GM12878 (cell line): ENCODE data around the gene CD9. TPM values are rescaled to one million over a fixed set of nuclear protein-coding genes. Genes with fewer than 3 reads are reported as not detected.

Experiments
- ATAC-seq: fragments of 200-7000 bp; cut with Tn5 transposase; 3 replicates; pipeline ENCODE4 v1.9.1; 2020; ENCODE audit warnings: mild to moderate bottlenecking, moderate library complexity
- BruUV-seq: library from RNA; stranded (reverse); fragments of 400-500 nt; replicated peaks from 2 replicates; lab custom pipeline; 2021; lab: Mats Ljungman, UMichigan
- CTCF ChIA-PET: fragments of 300-600 bp; sonication (Branson Sonifier 250); formaldehyde crosslinking; extraction: SDS; loops from one replicate; lab custom pipeline; 2021; ENCODE audit warnings: inconsistent platforms; lab: Yijun Ruan, JAX
- POLR2A ChIA-PET: fragments of 350-600 bp; formaldehyde crosslinking; extraction: SDS; loops from one replicate; lab custom pipeline; 2021; ENCODE audit warnings: inconsistent platforms; lab: Charles Lee
- RAD21 ChIA-PET: fragments of 300-600 bp; sonication (Branson Sonifier 250); formaldehyde crosslinking; loops from one replicate; lab custom pipeline; 2023; ENCODE audit warnings: antibody characterized with exemption; ENCODE audit not compliant: unreplicated experiment; lab: Charles Lee
- SMC1A ChIA-PET: fragments of 300-600 bp; sonication (Branson Sonifier 250); formaldehyde crosslinking; loops from one replicate; lab custom pipeline; 2023; ENCODE audit not compliant: unreplicated experiment, uncharacterized antibody; lab: Charles Lee
- DNase-seq: peaks from one replicate; pipeline ENCODE4 v3.0.0-alpha.2; 2011; ENCODE audit warnings: low read depth, low spot score
- FAIRE-seq: peaks from 3 replicates; lab custom pipeline; 2011; peaks lifted over from hg19 to GRCh38; lab: Jason Lieb, UNC
- H2AFZ ChIP-seq: 2 replicates; pipeline ENCODE4 v1.6.0; 2011; ENCODE audit warnings: low read depth, low read length, control low read depth; ENCODE audit not compliant: control insufficient read depth
- H3K27ac ChIP-seq: 2 replicates; pipeline ENCODE4 v1.5.1; 2011; ENCODE audit warnings: control low read depth; ENCODE audit not compliant: control insufficient read depth, insufficient read depth
- H3K27me3 ChIP-seq, 2 experiments: replicated peaks in 1 of 2; 2 replicates each; pipeline versions ENCODE4 v1.6.0 to v1.6.1; 2011; ENCODE audit warnings: low read length in 1 of 2; ENCODE audit not compliant: control insufficient read depth in 2 of 2, insufficient read depth in 2 of 2
- H3K36me3 ChIP-seq, 2 experiments: 2 replicates each; pipeline ENCODE4 v1.5.1; 2011; ENCODE audit warnings: low read length in 1 of 2; ENCODE audit not compliant: control insufficient read depth in 2 of 2, insufficient read depth in 2 of 2
- H3K4me1 ChIP-seq: 2 replicates; pipeline ENCODE4 v1.6.1; 2011; ENCODE audit warnings: mild to moderate bottlenecking, low read length, moderate library complexity, mixed read lengths; ENCODE audit not compliant: control insufficient read depth, insufficient read depth
- H3K4me2 ChIP-seq: 2 replicates; pipeline ENCODE4 v1.6.0; 2011; ENCODE audit warnings: control low read depth; ENCODE audit not compliant: control insufficient read depth, insufficient read depth
- H3K4me3 ChIP-seq: fragments of 200-600 bp; sonication (generic); 2 replicates; pipeline ENCODE4 v1.5.1; 2016
- H3K79me2 ChIP-seq: 2 replicates; pipeline ENCODE4 v1.6.0; 2011; ENCODE audit warnings: low read length; ENCODE audit not compliant: control insufficient read depth, insufficient read depth
- H3K9ac ChIP-seq: 2 replicates; pipeline ENCODE4 v1.8.0; 2011; ENCODE audit warnings: low read length, control low read depth, mixed read lengths; ENCODE audit not compliant: control insufficient read depth, insufficient read depth
- H3K9me3 ChIP-seq: replicated peaks from 3 replicates; pipeline ENCODE4 v1.5.1; 2011; ENCODE audit warnings: mild to moderate bottlenecking, low read length; ENCODE audit not compliant: control insufficient read depth, insufficient read depth
- H4K20me1 ChIP-seq: 2 replicates; pipeline ENCODE4 v1.6.0; 2011; ENCODE audit not compliant: control insufficient read depth, insufficient read depth
- GABPA ChIP-seq: IDR thresholded peaks from 2 replicates; pipeline ENCODE4 v1.6.1; 2014; ENCODE audit warnings: antibody characterized with exemption, low read depth, mild to moderate bottlenecking, inconsistent platforms
- MTA3 ChIP-seq: IDR thresholded peaks from 2 replicates; pipeline ENCODE4 v1.6.1; 2012; ENCODE audit warnings: low read length, inconsistent platforms, borderline replicate concordance
- RELA ChIP-seq: fragments of 450-650 bp; IDR thresholded peaks from 2 replicates; pipeline ENCODE4 v1.8.0; 2014; ENCODE audit warnings: borderline replicate concordance; ENCODE audit not compliant: partially characterized antibody
- WGBS: methylation state at CpG from one replicate; pipeline ENCODE4 v1.1.6; 2016; ENCODE audit warnings: low lambda C conversion rate; ENCODE audit not compliant: insufficient replicate concordance, insufficient coverage; ENCODE audit errors: missing lambda C conversion rate; 5-methylcytosine and 5-hydroxymethylcytosine counted together
- in situ Hi-C: fragments of 300-500 bp; cut with MboI; formaldehyde crosslinking; loops from 9 replicates; pipeline ENCODE4 v1.14.3; 2018; ENCODE audit warnings: mixed read lengths
- intact Hi-C: fragments of 100-400 bp; cut with micrococcal nuclease; formaldehyde crosslinking; loops from one replicate; pipeline ENCODE4 v1.14.2; 2022; ENCODE audit not compliant: unreplicated experiment
- polyA plus RNA-seq, 11 experiments: library from polyadenylated mRNA; depleted of rRNA in 4 of 11; unstranded in 6 of 11; stranded (reverse) in 5 of 11; fragments of >200 nt; fragmentation: Nextera tagmentation in 4 of 11; fragmentation: Illumina TruSeq in 1 of 11; extraction: Ambion mirVana in 4 of 11; extraction: Trizol in 1 of 11; gene quantifications; 1 replicate in 1 of 11; 2 replicates in 10 of 11; pipeline versions ENCODE4 v1.2.1 to v1.2.3, GENCODE V29; 2011 to 2016; ENCODE audit warnings: inconsistent platforms in 2 of 11, missing spikeins in 2 of 11, low read depth in 1 of 11
- total RNA-seq, 4 experiments: library from RNA; depleted of rRNA in 3 of 4; stranded (reverse); fragments of >200 nt in 3 of 4; fragmentation: Illumina TruSeq in 1 of 4; extraction: Trizol in 1 of 4; gene quantifications; 2 replicates each; pipeline versions ENCODE4 v1.2.1 to v1.2.3, GENCODE V29; 2013 to 2021
- TF ChIP-seq, protein P1 (sequence below): fragments of 450-650 bp; formaldehyde crosslinking; IDR thresholded peaks from 2 replicates; pipeline ENCODE4 v1.4.0; 2020; ENCODE audit warnings: mild to moderate bottlenecking, moderate library complexity
- TF ChIP-seq, protein P2 (sequence below): fragments of 450-650 bp; conservative IDR thresholded peaks from 2 replicates; pipeline ENCODE4 v1.6.1; 2017; ENCODE audit warnings: mild to moderate bottlenecking, moderate library complexity
- TF ChIP-seq, protein P3 (sequence below): fragments of 450-650 bp; IDR thresholded peaks from 2 replicates; pipeline ENCODE4 v1.6.1; 2017; ENCODE audit warnings: low read depth, mild to moderate bottlenecking, moderate library complexity
- TF ChIP-seq, protein P4 (sequence below): fragments of 450-650 bp; formaldehyde crosslinking; IDR thresholded peaks from 2 replicates; pipeline ENCODE4 v1.4.0; 2022; ENCODE audit warnings: mild to moderate bottlenecking, moderate library complexity
- TF ChIP-seq, protein P5 (sequence below): fragments of 450-650 bp; IDR thresholded peaks from 2 replicates; pipeline ENCODE4 v1.6.1; 2017; ENCODE audit warnings: mild to moderate bottlenecking, low read depth, inconsistent platforms; ENCODE audit not compliant: poor library complexity, severe bottlenecking

The CD9 gene
- total and polyA plus RNA-seq, 10 of the 15 experiments (the other 5 are each of a cell fraction or from before 2014, with no cell fraction given) = 4.8 to 29.9 (median 9.7) TPM

DNA sequence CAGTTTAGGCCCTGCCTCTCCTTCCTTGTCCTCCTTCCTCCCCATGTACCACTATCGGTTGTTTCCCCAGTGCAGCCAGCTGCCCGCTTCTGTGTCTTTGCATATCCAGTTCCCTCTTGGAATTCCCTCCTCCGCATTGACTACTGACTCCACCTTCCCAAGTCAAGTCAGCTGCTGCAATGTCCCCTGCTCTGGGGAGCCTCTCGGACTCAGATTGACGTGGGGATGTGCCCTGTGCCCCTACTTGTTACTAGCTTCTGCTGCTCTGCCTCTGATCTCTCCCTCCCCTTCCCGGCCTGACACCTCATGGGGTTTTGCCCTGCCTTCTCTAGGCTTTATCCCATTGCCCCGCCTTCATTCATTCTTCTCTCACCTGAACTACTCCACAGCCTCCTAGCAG is 2.1 kb upstream of the CD9 start:
- 53% methylated on average over 7 of the region's 7 CpGs for WGBS
- no peak for TF ChIP-seq RELA
- TF ChIP-seq, protein P1, sequence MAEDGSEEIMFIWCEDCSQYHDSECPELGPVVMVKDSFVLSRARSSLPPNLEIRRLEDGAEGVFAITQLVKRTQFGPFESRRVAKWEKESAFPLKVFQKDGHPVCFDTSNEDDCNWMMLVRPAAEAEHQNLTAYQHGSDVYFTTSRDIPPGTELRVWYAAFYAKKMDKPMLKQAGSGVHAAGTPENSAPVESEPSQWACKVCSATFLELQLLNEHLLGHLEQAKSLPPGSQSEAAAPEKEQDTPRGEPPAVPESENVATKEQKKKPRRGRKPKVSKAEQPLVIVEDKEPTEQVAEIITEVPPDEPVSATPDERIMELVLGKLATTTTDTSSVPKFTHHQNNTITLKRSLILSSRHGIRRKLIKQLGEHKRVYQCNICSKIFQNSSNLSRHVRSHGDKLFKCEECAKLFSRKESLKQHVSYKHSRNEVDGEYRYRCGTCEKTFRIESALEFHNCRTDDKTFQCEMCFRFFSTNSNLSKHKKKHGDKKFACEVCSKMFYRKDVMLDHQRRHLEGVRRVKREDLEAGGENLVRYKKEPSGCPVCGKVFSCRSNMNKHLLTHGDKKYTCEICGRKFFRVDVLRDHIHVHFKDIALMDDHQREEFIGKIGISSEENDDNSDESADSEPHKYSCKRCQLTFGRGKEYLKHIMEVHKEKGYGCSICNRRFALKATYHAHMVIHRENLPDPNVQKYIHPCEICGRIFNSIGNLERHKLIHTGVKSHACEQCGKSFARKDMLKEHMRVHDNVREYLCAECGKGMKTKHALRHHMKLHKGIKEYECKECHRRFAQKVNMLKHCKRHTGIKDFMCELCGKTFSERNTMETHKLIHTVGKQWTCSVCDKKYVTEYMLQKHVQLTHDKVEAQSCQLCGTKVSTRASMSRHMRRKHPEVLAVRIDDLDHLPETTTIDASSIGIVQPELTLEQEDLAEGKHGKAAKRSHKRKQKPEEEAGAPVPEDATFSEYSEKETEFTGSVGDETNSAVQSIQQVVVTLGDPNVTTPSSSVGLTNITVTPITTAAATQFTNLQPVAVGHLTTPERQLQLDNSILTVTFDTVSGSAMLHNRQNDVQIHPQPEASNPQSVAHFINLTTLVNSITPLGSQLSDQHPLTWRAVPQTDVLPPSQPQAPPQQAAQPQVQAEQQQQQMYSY (CRISPR knock-in tag) = no peak
- TF ChIP-seq MTA3 = no peak
- TF ChIP-seq, protein P2, sequence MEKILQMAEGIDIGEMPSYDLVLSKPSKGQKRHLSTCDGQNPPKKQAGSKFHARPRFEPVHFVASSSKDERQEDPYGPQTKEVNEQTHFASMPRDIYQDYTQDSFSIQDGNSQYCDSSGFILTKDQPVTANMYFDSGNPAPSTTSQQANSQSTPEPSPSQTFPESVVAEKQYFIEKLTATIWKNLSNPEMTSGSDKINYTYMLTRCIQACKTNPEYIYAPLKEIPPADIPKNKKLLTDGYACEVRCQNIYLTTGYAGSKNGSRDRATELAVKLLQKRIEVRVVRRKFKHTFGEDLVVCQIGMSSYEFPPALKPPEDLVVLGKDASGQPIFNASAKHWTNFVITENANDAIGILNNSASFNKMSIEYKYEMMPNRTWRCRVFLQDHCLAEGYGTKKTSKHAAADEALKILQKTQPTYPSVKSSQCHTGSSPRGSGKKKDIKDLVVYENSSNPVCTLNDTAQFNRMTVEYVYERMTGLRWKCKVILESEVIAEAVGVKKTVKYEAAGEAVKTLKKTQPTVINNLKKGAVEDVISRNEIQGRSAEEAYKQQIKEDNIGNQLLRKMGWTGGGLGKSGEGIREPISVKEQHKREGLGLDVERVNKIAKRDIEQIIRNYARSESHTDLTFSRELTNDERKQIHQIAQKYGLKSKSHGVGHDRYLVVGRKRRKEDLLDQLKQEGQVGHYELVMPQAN = no peak
- TF ChIP-seq, protein P3, sequence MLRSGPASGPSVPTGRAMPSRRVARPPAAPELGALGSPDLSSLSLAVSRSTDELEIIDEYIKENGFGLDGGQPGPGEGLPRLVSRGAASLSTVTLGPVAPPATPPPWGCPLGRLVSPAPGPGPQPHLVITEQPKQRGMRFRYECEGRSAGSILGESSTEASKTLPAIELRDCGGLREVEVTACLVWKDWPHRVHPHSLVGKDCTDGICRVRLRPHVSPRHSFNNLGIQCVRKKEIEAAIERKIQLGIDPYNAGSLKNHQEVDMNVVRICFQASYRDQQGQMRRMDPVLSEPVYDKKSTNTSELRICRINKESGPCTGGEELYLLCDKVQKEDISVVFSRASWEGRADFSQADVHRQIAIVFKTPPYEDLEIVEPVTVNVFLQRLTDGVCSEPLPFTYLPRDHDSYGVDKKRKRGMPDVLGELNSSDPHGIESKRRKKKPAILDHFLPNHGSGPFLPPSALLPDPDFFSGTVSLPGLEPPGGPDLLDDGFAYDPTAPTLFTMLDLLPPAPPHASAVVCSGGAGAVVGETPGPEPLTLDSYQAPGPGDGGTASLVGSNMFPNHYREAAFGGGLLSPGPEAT = no peak
- TF ChIP-seq, protein P4, sequence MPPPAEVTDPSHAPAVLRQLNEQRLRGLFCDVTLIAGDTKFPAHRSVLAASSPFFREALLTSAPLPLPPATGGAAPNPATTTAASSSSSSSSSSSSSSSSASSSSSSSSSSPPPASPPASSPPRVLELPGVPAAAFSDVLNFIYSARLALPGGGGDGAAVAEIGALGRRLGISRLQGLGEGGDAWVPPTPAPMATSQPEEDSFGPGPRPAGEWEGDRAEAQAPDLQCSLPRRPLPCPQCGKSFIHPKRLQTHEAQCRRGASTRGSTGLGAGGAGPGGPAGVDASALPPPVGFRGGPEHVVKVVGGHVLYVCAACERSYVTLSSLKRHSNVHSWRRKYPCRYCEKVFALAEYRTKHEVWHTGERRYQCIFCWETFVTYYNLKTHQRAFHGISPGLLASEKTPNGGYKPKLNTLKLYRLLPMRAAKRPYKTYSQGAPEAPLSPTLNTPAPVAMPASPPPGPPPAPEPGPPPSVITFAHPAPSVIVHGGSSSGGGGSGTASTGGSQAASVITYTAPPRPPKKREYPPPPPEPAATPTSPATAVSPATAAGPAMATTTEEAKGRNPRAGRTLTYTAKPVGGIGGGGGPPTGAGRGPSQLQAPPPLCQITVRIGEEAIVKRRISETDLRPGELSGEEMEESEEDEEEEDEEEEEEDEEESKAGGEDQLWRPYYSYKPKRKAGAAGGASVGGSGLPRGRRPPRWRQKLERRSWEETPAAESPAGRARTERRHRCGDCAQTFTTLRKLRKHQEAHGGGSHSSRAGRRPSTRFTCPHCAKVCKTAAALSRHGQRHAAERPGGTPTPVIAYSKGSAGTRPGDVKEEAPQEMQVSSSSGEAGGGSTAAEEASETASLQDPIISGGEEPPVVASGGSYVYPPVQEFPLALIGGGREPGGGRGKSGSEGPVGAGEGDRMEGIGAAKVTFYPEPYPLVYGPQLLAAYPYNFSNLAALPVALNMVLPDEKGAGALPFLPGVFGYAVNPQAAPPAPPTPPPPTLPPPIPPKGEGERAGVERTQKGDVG (CRISPR knock-in tag) = no peak
- TF ChIP-seq, protein P5, sequence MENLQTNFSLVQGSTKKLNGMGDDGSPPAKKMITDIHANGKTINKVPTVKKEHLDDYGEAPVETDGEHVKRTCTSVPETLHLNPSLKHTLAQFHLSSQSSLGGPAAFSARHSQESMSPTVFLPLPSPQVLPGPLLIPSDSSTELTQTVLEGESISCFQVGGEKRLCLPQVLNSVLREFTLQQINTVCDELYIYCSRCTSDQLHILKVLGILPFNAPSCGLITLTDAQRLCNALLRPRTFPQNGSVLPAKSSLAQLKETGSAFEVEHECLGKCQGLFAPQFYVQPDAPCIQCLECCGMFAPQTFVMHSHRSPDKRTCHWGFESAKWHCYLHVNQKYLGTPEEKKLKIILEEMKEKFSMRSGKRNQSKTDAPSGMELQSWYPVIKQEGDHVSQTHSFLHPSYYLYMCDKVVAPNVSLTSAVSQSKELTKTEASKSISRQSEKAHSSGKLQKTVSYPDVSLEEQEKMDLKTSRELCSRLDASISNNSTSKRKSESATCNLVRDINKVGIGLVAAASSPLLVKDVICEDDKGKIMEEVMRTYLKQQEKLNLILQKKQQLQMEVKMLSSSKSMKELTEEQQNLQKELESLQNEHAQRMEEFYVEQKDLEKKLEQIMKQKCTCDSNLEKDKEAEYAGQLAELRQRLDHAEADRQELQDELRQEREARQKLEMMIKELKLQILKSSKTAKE = no peak
- no peak for TF ChIP-seq GABPA

More for the DNA sequence above, 2.1 kb upstream of the CD9 start:
- ChIA-PET CTCF (interaction anchor here (0.8 to 21.0 kb wide), 5 partner anchors 33 to 268 kb away, joined by 4 to 401 read pairs (median 29); no protein-coding TSS in a partner anchor), SMC1A (interaction anchor here (0.8 to 3.9 kb wide), 4 partner anchors 9 to 84 kb away, joined by 3 to 107 read pairs (median 4); no protein-coding TSS in a partner anchor), RAD21 (interaction anchor here (5.9 to 17.5 kb wide), 2 partner anchors 32 to 78 kb away, joined by 27 to 304 read pairs; no protein-coding TSS in a partner anchor), POLR2A (interaction anchor here (0.9 to 3.6 kb wide), 3 partner anchors 14 to 81 kb away, joined by 3 to 32 read pairs (median 9); no protein-coding TSS in a partner anchor)
- Histone ChIP-seq H4K20me1 (no peaks in the 10 kb centered on the region), H3K4me1 (no peaks in the 10 kb centered on the region; the same call in 1 of the 2 replicates), H3K36me3 (no peaks in the 10 kb centered on the region), H3K79me2 (no peaks in the 10 kb centered on the region), H3K27ac (no peak overlapping the region), H3K27me3 (peaks cover 2 to 24% of the 10 kb centered on the region in 2 experiments; a peak in 3 of 4 replicates), H3K9ac (no peak overlapping the region), H2AFZ (no peak overlapping the region), H3K4me3 (no peak overlapping the region), H3K9me3 (no peaks in the 10 kb centered on the region), H3K4me2 (no peak overlapping the region)
- FAIRE-seq = no peak
- in situ Hi-C loops (no loop called here), intact Hi-C loops (no loop called here)
- ATAC-seq = no peak
- no peak for DNase-seq
- no TSS peak for BruUV-seq
